Measurements from ENCODE around the gene PRPF40B. TPM values are rescaled to one million over a fixed set of nuclear protein-coding genes. Genes with fewer than 3 reads are reported as not detected.

The PRPF40B gene
- total and polyA plus RNA-seq, 8 donors = 16.0 to 27.5 (median 23.5) TPM

- ATAC-seq (no peak), DNase-seq (no peak)
- Histone ChIP-seq H3K9me3 (no peaks in the 10 kb centered on the region), H3K4me3 (no peak overlapping the region), H3K27me3 (no peaks in the 10 kb centered on the region), H3K36me3 (peaks cover 0 to 9% of the 10 kb centered on the region in 2 donors), H3K4me1 (peaks cover 46 to 85% of the 10 kb centered on the region in 2 donors), H3K27ac (peak overlapping the region in 1 of 2 donors; percentile 89)
- TF ChIP-seq CTCF (IDR thresholded peaks at IDR 0.05) = no peak
- intact Hi-C loops (cut with DNase I) = no loop called here
These were observed 42.8 kb downstream of the PRPF40B start for GRCh38 chr12:49666176-49666575.

- H3K36me3 ChIP-seq = peaks cover 0 to 9% of the 10 kb centered on the region in 2 donors
- H3K9me3 ChIP-seq = no peaks in the 10 kb centered on the region
- no peak overlapping the region for H3K27ac ChIP-seq
- no peak for ATAC-seq
- no peak for TF ChIP-seq CTCF (IDR thresholded peaks at IDR 0.05)
- intact Hi-C loops (cut with DNase I) = no loop called here
- DNase-seq = no peak
- H3K27me3 ChIP-seq = no peaks in the 10 kb centered on the region
- H3K4me1 ChIP-seq = peaks cover 51 to 85% of the 10 kb centered on the region in 2 donors
- no peak overlapping the region for H3K4me3 ChIP-seq
These were observed 44.1 kb downstream of the PRPF40B start for GRCh38 chr12:49667325-49668090.

- DNase-seq = no peak
- no peaks in the 10 kb centered on the region for H3K27me3 ChIP-seq
- TF ChIP-seq CTCF (IDR thresholded peaks at IDR 0.05) = no peak
- no peaks in the 10 kb centered on the region for H3K9me3 ChIP-seq
- peak overlapping the region in 1 of 2 donors; percentile 80 for H3K27ac ChIP-seq
- ATAC-seq = no peak
- intact Hi-C loops (cut with DNase I) = no loop called here
- peaks cover 0 to 9% of the 10 kb centered on the region in 2 donors for H3K36me3 ChIP-seq
- peaks cover 51 to 85% of the 10 kb centered on the region in 2 donors for H3K4me1 ChIP-seq
- no peak overlapping the region for H3K4me3 ChIP-seq
These were observed 46.4 kb downstream of the PRPF40B start for GRCh38 chr12:49669796-49670195.

- no peaks in the 10 kb centered on the region for H3K36me3 ChIP-seq
- no peak for DNase-seq
- no peak overlapping the region for H3K4me3 ChIP-seq
- no peaks in the 10 kb centered on the region for H3K27me3 ChIP-seq
- no peak for TF ChIP-seq CTCF (IDR thresholded peaks at IDR 0.05)
- H3K9me3 ChIP-seq = no peaks in the 10 kb centered on the region
- ATAC-seq = no peak
- H3K4me1 ChIP-seq = peaks cover 45 to 86% of the 10 kb centered on the region in 2 donors
- intact Hi-C loops (cut with DNase I) = no loop called here
- peak overlapping the region; percentile 80 to 93 for H3K27ac ChIP-seq
These were observed 47.8 kb downstream of the PRPF40B start for GRCh38 chr12:49671031-49671765.
